ENCODE data around the gene TMPRSS11A.

- TF ChIP-seq, protein P1, sequence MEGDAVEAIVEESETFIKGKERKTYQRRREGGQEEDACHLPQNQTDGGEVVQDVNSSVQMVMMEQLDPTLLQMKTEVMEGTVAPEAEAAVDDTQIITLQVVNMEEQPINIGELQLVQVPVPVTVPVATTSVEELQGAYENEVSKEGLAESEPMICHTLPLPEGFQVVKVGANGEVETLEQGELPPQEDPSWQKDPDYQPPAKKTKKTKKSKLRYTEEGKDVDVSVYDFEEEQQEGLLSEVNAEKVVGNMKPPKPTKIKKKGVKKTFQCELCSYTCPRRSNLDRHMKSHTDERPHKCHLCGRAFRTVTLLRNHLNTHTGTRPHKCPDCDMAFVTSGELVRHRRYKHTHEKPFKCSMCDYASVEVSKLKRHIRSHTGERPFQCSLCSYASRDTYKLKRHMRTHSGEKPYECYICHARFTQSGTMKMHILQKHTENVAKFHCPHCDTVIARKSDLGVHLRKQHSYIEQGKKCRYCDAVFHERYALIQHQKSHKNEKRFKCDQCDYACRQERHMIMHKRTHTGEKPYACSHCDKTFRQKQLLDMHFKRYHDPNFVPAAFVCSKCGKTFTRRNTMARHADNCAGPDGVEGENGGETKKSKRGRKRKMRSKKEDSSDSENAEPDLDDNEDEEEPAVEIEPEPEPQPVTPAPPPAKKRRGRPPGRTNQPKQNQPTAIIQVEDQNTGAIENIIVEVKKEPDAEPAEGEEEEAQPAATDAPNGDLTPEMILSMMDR (IDR thresholded peaks at IDR 0.05), result no peak
- TF ChIP-seq POLR2A (IDR thresholded peaks at IDR 0.05), result no peak
These were observed 79.8 kb downstream of the TMPRSS11A start for GRCh38 chr4:67883458-67883857.
